Right atrium auricular region (tissue), 2 donors: Measurements from ENCODE around the gene CYTH1. TPM values are rescaled to one million over a fixed set of nuclear protein-coding genes. Genes with fewer than 3 reads are reported as not detected.

Experiments used
- DNase-seq: peaks from one replicate; pipeline ENCODE4 v3.0.0-alpha.2; 2019; ENCODE audit warnings: low spot score
- H3K27ac ChIP-seq, 2 donors: fragments of 200-600 bp; sonication (generic); 1 replicate in 1 of 2; 2 replicates in 1 of 2; pipeline ENCODE4 v1.5.1; 2016 to 2019
- H3K27me3 ChIP-seq, 2 donors: fragments of 200-600 bp; sonication (generic); one replicate each; pipeline versions ENCODE4 v1.5.1 to v1.6.0; 2017 to 2019
- H3K36me3 ChIP-seq: fragments of 200-600 bp; sonication (generic); one replicate; pipeline ENCODE4 v1.5.1; 2016
- H3K4me1 ChIP-seq, 2 donors: fragments of 200-600 bp; sonication (generic); one replicate each; pipeline versions ENCODE4 v1.5.1 to v1.6.0; 2017 to 2019
- H3K4me3 ChIP-seq, 2 donors: fragments of 200-600 bp; sonication (generic); 1 replicate in 1 of 2; 2 replicates in 1 of 2; pipeline ENCODE4 v1.5.1; 2017 to 2019; ENCODE audit warnings: mild to moderate bottlenecking in 1 of 2, moderate library complexity in 1 of 2
- H3K9me3 ChIP-seq, 2 donors: fragments of 200-600 bp; sonication (generic); one replicate each; pipeline ENCODE4 v1.5.1; 2019
- CTCF ChIP-seq, 2 donors: fragments of 200-600 bp; sonication (generic); IDR thresholded peaks; one replicate each; pipeline ENCODE4 v1.5.1; 2019; ENCODE audit warnings: antibody characterized with exemption in 2 of 2
- total RNA-seq, 2 donors: library from RNA; depleted of rRNA; stranded (reverse); fragments of >200 nt; gene quantifications; one replicate each; pipeline ENCODE4 v1.1.0, GENCODE V29; 2016

The CYTH1 gene
- total RNA-seq, 2 donors from 2014 or later = 23.8 to 31.0 TPM

GRCh38 chr17:78644224-78644623 is 137.8 kb downstream of the CYTH1 start:
- Histone ChIP-seq H3K36me3 (no peaks in the 10 kb centered on the region), H3K27me3 (no peaks in the 10 kb centered on the region), H3K9me3 (no peaks in the 10 kb centered on the region), H3K4me3 (no peak overlapping the region), H3K27ac (no peak overlapping the region), H3K4me1 (peaks cover 0 to 16% of the 10 kb centered on the region in 2 donors)
- DNase-seq = no peak
- no peak for TF ChIP-seq CTCF (IDR thresholded peaks at IDR 0.05)

- H3K9me3 ChIP-seq = no peaks in the 10 kb centered on the region
- no peak for TF ChIP-seq CTCF (IDR thresholded peaks at IDR 0.05)
- no peak overlapping the region for H3K27ac ChIP-seq
- H3K4me1 ChIP-seq = peaks cover 0 to 16% of the 10 kb centered on the region in 2 donors
- H3K36me3 ChIP-seq = no peaks in the 10 kb centered on the region
- H3K27me3 ChIP-seq = no peaks in the 10 kb centered on the region
- H3K4me3 ChIP-seq = no peak overlapping the region
- DNase-seq = no peak
Observed at GRCh38 chr17:78643326-78643725, 138.7 kb downstream of the CYTH1 start.

- Histone ChIP-seq H3K27ac (no peak overlapping the region), H3K4me3 (no peak overlapping the region), H3K4me1 (peaks cover 0 to 16% of the 10 kb centered on the region in 2 donors), H3K27me3 (no peaks in the 10 kb centered on the region), H3K36me3 (no peaks in the 10 kb centered on the region), H3K9me3 (no peaks in the 10 kb centered on the region)
- no peak for TF ChIP-seq CTCF (IDR thresholded peaks at IDR 0.05)
- no peak for DNase-seq
Observed at GRCh38 chr17:78642707-78643106, 139.4 kb downstream of the CYTH1 start.

- Histone ChIP-seq H3K9me3 (no peaks in the 10 kb centered on the region), H3K4me3 (no peak overlapping the region), H3K27ac (no peak overlapping the region), H3K36me3 (no peaks in the 10 kb centered on the region), H3K27me3 (no peaks in the 10 kb centered on the region), H3K4me1 (peaks cover 0 to 16% of the 10 kb centered on the region in 2 donors)
- TF ChIP-seq CTCF (IDR thresholded peaks at IDR 0.05) = no peak
- no peak for DNase-seq
Observed at GRCh38 chr17:78641666-78642065, 140.4 kb downstream of the CYTH1 start.

GRCh38 chr17:78641243-78641642 is 140.8 kb downstream of the CYTH1 start:
- DNase-seq = no peak
- H3K27ac ChIP-seq = no peak overlapping the region
- peaks cover 0 to 13% of the 10 kb centered on the region in 2 donors for H3K4me1 ChIP-seq
- TF ChIP-seq CTCF (IDR thresholded peaks at IDR 0.05) = no peak
- H3K9me3 ChIP-seq = no peaks in the 10 kb centered on the region
- no peak overlapping the region for H3K4me3 ChIP-seq
- H3K36me3 ChIP-seq = no peaks in the 10 kb centered on the region
- no peaks in the 10 kb centered on the region for H3K27me3 ChIP-seq

GRCh38 chr17:78640700-78641099 is 141.4 kb downstream of the CYTH1 start:
- Histone ChIP-seq H3K36me3 (no peaks in the 10 kb centered on the region), H3K27me3 (no peaks in the 10 kb centered on the region), H3K4me1 (peaks cover 0 to 8% of the 10 kb centered on the region in 2 donors), H3K9me3 (no peaks in the 10 kb centered on the region), H3K4me3 (no peak overlapping the region), H3K27ac (no peak overlapping the region)
- TF ChIP-seq CTCF (IDR thresholded peaks at IDR 0.05) = no peak
- DNase-seq = no peak
